ENCODE measurements around the gene CNOT3.

Gene CNOT3

DNA sequence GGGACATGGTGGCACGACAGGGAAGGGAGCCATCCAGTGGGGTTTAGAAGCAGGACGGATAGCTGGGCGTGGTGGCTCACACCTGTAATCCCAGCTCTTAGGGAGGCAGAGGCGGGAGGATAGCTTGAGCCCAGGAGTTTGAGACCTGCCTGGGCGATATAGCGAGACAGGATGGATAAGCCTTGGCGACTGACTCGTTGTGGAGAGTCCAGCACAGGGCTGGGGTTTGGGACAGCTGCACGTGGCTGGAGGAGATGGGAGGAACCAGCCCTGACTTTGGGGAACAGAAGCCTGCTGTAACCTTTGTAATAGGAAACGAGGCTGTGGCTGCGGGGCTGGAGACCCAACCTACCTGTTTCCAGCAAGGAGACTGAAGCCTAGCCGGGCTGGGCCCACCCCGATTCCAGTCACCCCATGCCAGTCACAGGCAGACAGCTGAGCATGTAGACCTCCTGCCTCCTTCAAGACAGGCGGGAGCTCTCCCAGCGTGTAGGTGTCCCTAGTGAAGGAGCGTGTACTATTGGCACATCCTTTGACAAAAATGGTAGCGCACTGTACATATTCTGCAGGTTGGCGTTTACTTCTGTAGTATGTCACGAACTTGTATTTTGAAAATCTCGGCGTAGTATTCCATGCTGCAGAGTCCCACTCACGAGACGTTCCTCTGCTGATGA lies 13.9 kb downstream of the CNOT3 start:
- no peak for DNase-seq (ENCODE audit: low spot score)

- DNase-seq (ENCODE audit: low spot score), result no peak
Observed at GRCh38 chr19:54152267-54152666, 14.7 kb downstream of the CNOT3 start.

- no peak for DNase-seq (ENCODE audit: low spot score)
Observed at GRCh38 chr19:54152878-54153524, 15.4 kb downstream of the CNOT3 start.

- peak; percentile 40 for DNase-seq (ENCODE audit: low spot score)
Observed at GRCh38 chr19:54153731-54154326, 16.3 kb downstream of the CNOT3 start.

DNA sequence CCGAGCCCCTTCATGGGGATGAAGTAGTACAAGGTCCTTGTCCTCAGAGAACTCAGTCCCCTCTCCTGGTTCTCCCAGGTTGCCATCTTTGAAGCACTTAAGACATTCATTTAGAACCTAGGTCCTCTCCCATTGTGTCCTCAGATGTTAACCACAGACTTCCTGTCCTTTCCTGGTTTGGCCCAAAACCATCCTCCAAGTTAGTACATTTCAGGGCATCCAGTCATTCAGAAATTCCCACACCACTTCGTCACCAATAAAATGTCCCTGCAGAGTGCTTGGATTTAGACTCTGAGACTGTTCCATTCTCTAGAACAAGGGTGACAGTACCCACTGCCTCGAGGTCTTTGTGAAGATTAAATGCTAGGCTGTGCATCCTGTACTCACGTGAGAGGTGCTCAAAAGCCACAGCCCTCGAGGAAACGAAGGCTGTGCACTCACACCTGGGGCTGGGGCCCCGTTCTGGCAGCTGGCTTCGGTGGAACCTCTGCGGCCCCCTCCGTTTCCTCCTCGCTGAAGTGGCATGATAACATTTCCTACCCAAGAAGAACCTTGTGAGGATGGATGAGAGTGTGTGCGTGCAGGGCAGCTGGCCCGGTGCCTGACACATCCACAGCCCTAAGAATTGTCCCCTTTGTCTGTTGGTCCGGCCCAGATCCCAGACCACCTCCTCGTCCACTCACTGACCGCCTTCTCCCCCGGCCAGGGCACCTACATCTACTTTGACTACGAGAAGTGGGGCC lies 17.2 kb downstream of the CNOT3 start:
- DNase-seq (ENCODE audit: low spot score), result no peak

DNA sequence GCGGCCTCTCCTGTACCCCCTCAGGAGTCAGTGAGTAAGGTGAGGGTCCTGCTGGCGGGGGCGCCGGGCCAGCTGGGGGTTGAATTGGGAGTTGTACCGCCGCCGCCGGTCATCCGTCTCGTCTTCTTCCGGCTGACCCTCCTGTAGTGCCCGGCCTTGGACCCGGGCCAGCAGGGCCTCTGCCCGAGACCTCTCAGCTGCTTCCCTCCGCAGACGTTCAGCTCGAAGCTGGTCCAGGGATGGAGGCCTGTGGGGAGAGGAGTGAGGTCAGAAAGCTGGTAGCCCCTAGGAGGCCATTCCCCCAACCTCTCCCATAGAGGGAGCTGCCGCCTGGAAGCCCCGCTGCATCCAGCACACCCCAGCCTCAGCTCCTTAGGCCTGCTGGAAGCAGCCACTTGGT lies 18.1 kb downstream of the CNOT3 start:
- DNase-seq (ENCODE audit: low spot score), result no peak

DNA sequence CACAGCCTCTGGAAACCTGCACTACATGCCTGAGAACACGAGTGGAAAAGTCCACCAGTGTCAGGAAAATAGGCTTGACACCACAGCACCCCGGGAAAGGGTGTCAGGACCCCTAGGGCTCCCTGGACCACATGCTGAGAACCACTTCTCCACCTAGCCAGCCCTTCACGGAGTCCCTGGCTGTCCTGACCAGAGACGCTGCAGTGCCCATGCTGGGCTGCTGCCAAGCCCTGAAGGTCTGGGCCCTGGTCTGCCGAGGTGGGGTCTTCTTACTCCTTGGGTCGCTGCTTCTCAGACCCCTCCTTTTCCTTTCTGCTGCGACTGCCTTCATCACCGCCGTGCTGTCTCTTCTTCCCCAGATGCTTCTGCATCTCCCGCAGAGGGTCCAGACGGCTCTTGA lies 18.9 kb downstream of the CNOT3 start:
- no peak for DNase-seq (ENCODE audit: low spot score)

DNA sequence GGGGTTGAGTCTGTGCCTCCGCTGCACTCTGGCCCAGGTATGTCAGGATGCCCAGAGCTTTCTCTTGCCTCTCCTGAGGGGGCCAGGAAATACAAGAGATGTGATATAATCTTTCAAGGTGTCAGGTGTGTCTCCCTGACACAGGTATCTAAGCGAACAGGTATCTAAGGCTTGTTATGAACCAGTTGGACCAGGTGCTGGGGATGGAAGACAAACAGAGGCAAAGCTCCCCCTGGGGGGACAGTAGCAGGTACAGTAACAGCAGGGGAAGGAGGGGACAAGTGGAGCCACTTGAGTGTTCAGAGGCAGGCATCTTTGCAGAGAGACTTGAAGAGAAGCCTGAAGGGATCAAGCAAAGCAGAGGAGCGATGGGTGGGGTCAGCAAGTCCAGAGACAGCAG lies 19.4 kb downstream of the CNOT3 start:
- DNase-seq (ENCODE audit: low spot score), result no peak

GRCh38 chr19:54158812-54159351 lies 21.3 kb downstream of the CNOT3 start:
- DNase-seq (ENCODE audit: low spot score), result no peak

- peak; percentile 100 for DNase-seq (ENCODE audit: low spot score)
Observed at GRCh38 chr19:54159352-54160181, 22.0 kb downstream of the CNOT3 start, which contains the start of gene LENG1. Gene LENG1 (minus strand): TSS chr19:54159721. CDS start chr19:54159695, 26 bp downstream.

GRCh38 chr19:54160182-54160811 lies 22.7 kb downstream of the CNOT3 start:
- peak; percentile 35 for DNase-seq (ENCODE audit: low spot score)

- DNase-seq (ENCODE audit: low spot score), result no peak
Observed at GRCh38 chr19:54160854-54161253, 23.3 kb downstream of the CNOT3 start.

GRCh38 chr19:54162241-54162805 lies 24.8 kb downstream of the CNOT3 start:
- DNase-seq (ENCODE audit: low spot score), result no peak

GRCh38 chr19:54162884-54163283 lies 25.3 kb downstream of the CNOT3 start:
- no peak for DNase-seq (ENCODE audit: low spot score)

- DNase-seq (ENCODE audit: low spot score), result no peak
Observed at GRCh38 chr19:54164369-54165068, 27.0 kb downstream of the CNOT3 start.

- DNase-seq (ENCODE audit: low spot score), result no peak
Observed at GRCh38 chr19:54165222-54165621, 27.7 kb downstream of the CNOT3 start.

GRCh38 chr19:54168174-54168917 lies 30.8 kb downstream of the CNOT3 start:
- DNase-seq (ENCODE audit: low spot score), result peak; percentile 84

GRCh38 chr19:54169149-54169740 lies 31.7 kb downstream of the CNOT3 start:
- DNase-seq (ENCODE audit: low spot score), result no peak

Measured in cerebellar cortex (tissue), 1 donor.